HepG2 (cell line): ENCODE results near the gene ROBO2. TPM values are rescaled to one million over a fixed set of nuclear protein-coding genes. Genes with fewer than 3 reads are reported as not detected.

ENCODE experiments used
- ATAC-seq: fragments of 200-7000 bp; cut with Tn5 transposase; 3 replicates; pipeline ENCODE4 v1.9.1; 2020; ENCODE audit warnings: mild to moderate bottlenecking, moderate library complexity
- BruUV-seq: library from RNA; stranded (reverse); fragments of 400-500 nt; replicated peaks from 2 replicates; lab custom pipeline; 2021; lab: Mats Ljungman, UMichigan
- CTCF ChIA-PET: fragments of 300-600 bp; formaldehyde crosslinking; extraction: SDS; loops from one replicate; lab custom pipeline; 2021; ENCODE audit warnings: low total read pairs, inconsistent platforms, low intra/inter-chr PET ratio; lab: Yijun Ruan, JAX
- POLR2A ChIA-PET: fragments of 350-600 bp; sonication (Branson Sonifier 250); formaldehyde crosslinking; loops from one replicate; lab custom pipeline; 2020; ENCODE audit warnings: antibody characterized with exemption, inconsistent platforms; lab: Yijun Ruan, JAX
- DNase-seq: peaks from one replicate; pipeline ENCODE4 v3.0.0-alpha.2; 2015; ENCODE audit warnings: low spot score
- FAIRE-seq: peaks from 3 replicates; lab custom pipeline; 2011; peaks lifted over from hg19 to GRCh38; lab: Jason Lieb, UNC
- H2AFZ ChIP-seq: one replicate; pipeline ENCODE4 v1.6.1; 2011; ENCODE audit warnings: low read length, inconsistent platforms
- H3K27ac ChIP-seq: fragments of 300-600 bp; 3 replicates; pipeline ENCODE4 v1.8.0; 2011; ENCODE audit warnings: mixed run types, mild to moderate bottlenecking, mixed read lengths, low read length, inconsistent platforms; ENCODE audit not compliant: insufficient read depth; ENCODE audit errors: extremely low read length
- H3K27me3 ChIP-seq, 2 experiments: fragments of 200-600 bp in 1 of 2; 2 replicates in 1 of 2; 3 replicates in 1 of 2; pipeline versions ENCODE4 v1.6.0 to v1.8.0; 2011; ENCODE audit warnings: low read length in 2 of 2, mild to moderate bottlenecking in 2 of 2, moderate library complexity in 2 of 2, inconsistent platforms in 1 of 2; ENCODE audit not compliant: insufficient read depth in 2 of 2, control insufficient read depth in 1 of 2
- H3K36me3 ChIP-seq, 2 experiments: fragments of 200-600 bp in 1 of 2; replicated peaks in 1 of 2; 2 replicates in 1 of 2; 3 replicates in 1 of 2; pipeline versions ENCODE4 v1.5.1 to v1.8.0; 2011; ENCODE audit warnings: low read length in 2 of 2, inconsistent platforms in 1 of 2; ENCODE audit not compliant: insufficient read depth in 2 of 2, control insufficient read depth in 1 of 2
- H3K4me1 ChIP-seq: 2 replicates; pipeline ENCODE4 v1.5.1; 2012; ENCODE audit warnings: low read length, inconsistent platforms; ENCODE audit not compliant: insufficient read depth
- H3K4me2 ChIP-seq: 2 replicates; pipeline ENCODE4 v1.6.0; 2011; ENCODE audit warnings: low read depth, low read length, inconsistent platforms
- H3K4me3 ChIP-seq, 3 experiments: fragments of 200-600 bp in 1 of 3; sonication (generic), shearing (Covaris generic) in 1 of 3; replicated peaks in 1 of 3; 2 replicates each; pipeline ENCODE4 v1.5.1; 2011 to 2016; ENCODE audit warnings: low read length in 3 of 3, inconsistent platforms in 2 of 3, low read depth in 2 of 3, mild to moderate bottlenecking in 2 of 3, control low read depth in 1 of 3, mixed read lengths in 1 of 3; ENCODE audit not compliant: insufficient read depth in 1 of 3
- H3K79me2 ChIP-seq: one replicate; pipeline ENCODE4 v1.6.1; 2011; ENCODE audit warnings: low read length, inconsistent platforms; ENCODE audit not compliant: insufficient read depth
- H3K9ac ChIP-seq: 2 replicates; pipeline ENCODE4 v1.6.0; 2011; ENCODE audit warnings: mild to moderate bottlenecking, low read depth, low read length, inconsistent platforms; ENCODE audit not compliant: insufficient read depth
- H3K9me3 ChIP-seq: 2 replicates; pipeline ENCODE4 v1.5.1; 2012; ENCODE audit warnings: mild to moderate bottlenecking, low read length
- H4K20me1 ChIP-seq: 2 replicates; pipeline ENCODE4 v1.6.0; 2011; ENCODE audit warnings: inconsistent platforms, mild to moderate bottlenecking, low read length, moderate library complexity; ENCODE audit not compliant: insufficient read depth
- ADNP ChIP-seq: sonication (generic); formaldehyde crosslinking; IDR thresholded peaks from 2 replicates; pipeline ENCODE4 v1.4.0; 2020; ENCODE audit warnings: missing genetic modification reagents
- ARID3A ChIP-seq: IDR thresholded peaks from 2 replicates; pipeline ENCODE4 v1.6.1; 2012; ENCODE audit warnings: low read depth, low read length, improper control_type of control experiment
- CREB1 ChIP-seq, 2 experiments: fragments of 450-650 bp in 1 of 2; IDR thresholded peaks; 2 replicates each; pipeline ENCODE4 v1.6.1; 2016 to 2017; ENCODE audit warnings: control low read depth in 1 of 2, mild to moderate bottlenecking in 1 of 2, missing compliant biosample characterization in 1 of 2, missing genetic modification characterization in 1 of 2
- FLYWCH1 ChIP-seq: sonication (generic); formaldehyde crosslinking; IDR thresholded peaks from 2 replicates; pipeline ENCODE4 v1.8.1; 2023; ENCODE audit warnings: mild to moderate bottlenecking, missing genetic modification reagents
- GABPA ChIP-seq, 2 experiments: IDR thresholded peaks; 2 replicates each; pipeline ENCODE4 v1.6.1; 2011 to 2016; ENCODE audit warnings: low read depth in 2 of 2, low read length in 1 of 2, missing biosample characterization in 1 of 2, missing genetic modification characterization in 1 of 2
- GTF3A ChIP-seq: sonication (generic); formaldehyde crosslinking; conservative IDR thresholded peaks from 2 replicates; pipeline ENCODE4 v1.4.0; 2020; ENCODE audit warnings: mild to moderate bottlenecking, missing genetic modification reagents
- HES4 ChIP-seq: sonication (generic); formaldehyde crosslinking; IDR thresholded peaks from 2 replicates; pipeline ENCODE4 v1.9.0; 2021; ENCODE audit warnings: mild to moderate bottlenecking, missing genetic modification reagents, borderline replicate concordance
- JUNB ChIP-seq: sonication (generic); formaldehyde crosslinking; IDR thresholded peaks from 2 replicates; pipeline ENCODE4 v1.8.0; 2022; ENCODE audit warnings: missing genetic modification reagents, mild to moderate bottlenecking, borderline replicate concordance
- KDM4B ChIP-seq: sonication (generic); formaldehyde crosslinking; IDR thresholded peaks from 2 replicates; pipeline ENCODE4 v1.4.0; 2020; ENCODE audit warnings: missing genetic modification reagents
- NCOA5 ChIP-seq: sonication (generic); formaldehyde crosslinking; IDR thresholded peaks from 2 replicates; pipeline ENCODE4 v1.4.0; 2020; ENCODE audit warnings: missing genetic modification reagents
- POLR2AphosphoS2 ChIP-seq: IDR thresholded peaks from 2 replicates; pipeline ENCODE4 v1.6.1; 2011; ENCODE audit warnings: low read depth, low read length, improper control_type of control experiment
- SAFB2 ChIP-seq: sonication (generic); formaldehyde crosslinking; IDR thresholded peaks from 2 replicates; pipeline ENCODE4 v1.5.1; 2020; ENCODE audit warnings: missing genetic modification reagents, low read depth, mild to moderate bottlenecking, borderline replicate concordance
- STAG1 ChIP-seq: sonication (generic); formaldehyde crosslinking; IDR thresholded peaks from 2 replicates; pipeline ENCODE4 v1.4.0; 2020; ENCODE audit warnings: missing genetic modification reagents
- TCF7 ChIP-seq: sonication (generic); IDR thresholded peaks from 2 replicates; pipeline ENCODE4 v1.6.1; 2016; ENCODE audit warnings: antibody characterized with exemption, low read depth
- THAP7 ChIP-seq: sonication (generic); formaldehyde crosslinking; IDR thresholded peaks from 2 replicates; pipeline ENCODE4 v1.8.1; 2023; ENCODE audit warnings: mild to moderate bottlenecking, missing genetic modification reagents
- ZC3H13 ChIP-seq: sonication (generic); formaldehyde crosslinking; IDR thresholded peaks from 2 replicates; pipeline ENCODE4 v1.8.1; 2023; ENCODE audit warnings: mild to moderate bottlenecking, missing genetic modification reagents, moderate library complexity
- ZMYM3 ChIP-seq: sonication (generic); formaldehyde crosslinking; IDR thresholded peaks from 2 replicates; pipeline ENCODE4 v1.5.1; 2020; ENCODE audit warnings: mild to moderate bottlenecking, missing genetic modification reagents
- ZNF24 ChIP-seq: fragments of 450-650 bp; IDR thresholded peaks from 2 replicates; pipeline ENCODE4 v1.6.1; 2017; ENCODE audit warnings: antibody characterized with exemption, mild to moderate bottlenecking
- ZNF512B ChIP-seq: sonication (generic); formaldehyde crosslinking; IDR thresholded peaks from 2 replicates; pipeline ENCODE4 v1.5.1; 2020; ENCODE audit warnings: missing genetic modification reagents, mild to moderate bottlenecking, borderline replicate concordance
- ZNF75D ChIP-seq: sonication (generic); formaldehyde crosslinking; IDR thresholded peaks from 2 replicates; pipeline ENCODE4 v1.8.1; 2023; ENCODE audit warnings: missing genetic modification reagents, mild to moderate bottlenecking, borderline replicate concordance
- WGBS: methylation state at CpG from one replicate; pipeline ENCODE4 v1.1.6; 2017; ENCODE audit warnings: low lambda C conversion rate; 5-methylcytosine and 5-hydroxymethylcytosine counted together
- in situ Hi-C: cut with HindIII; loops from 2 replicates; pipeline ENCODE4 v1.10.0; 2017; ENCODE audit warnings: low pct_unique_long_range_greater_than_20kb; ENCODE audit not compliant: extremely low pct_ligation_motif_present
- intact Hi-C: fragments of 100-400 bp; cut with micrococcal nuclease; formaldehyde crosslinking; loops from one replicate; pipeline ENCODE4 v1.10.0; 2022; ENCODE audit not compliant: unreplicated experiment
- polyA plus RNA-seq, 8 experiments: library from polyadenylated mRNA; depleted of rRNA in 3 of 8; stranded (reverse) in 7 of 8; unstranded in 1 of 8; fragments of >200 nt; fragmentation: Illumina TruSeq in 4 of 8; extraction: Trizol in 4 of 8; gene quantifications; 2 replicates each; pipeline versions ENCODE4 v1.2.1 to v1.2.3, GENCODE V29; 2011 to 2016; ENCODE audit warnings: low read depth in 4 of 8, missing spikeins in 1 of 8, mixed read lengths in 1 of 8; ENCODE audit not compliant: insufficient read depth in 1 of 8
- total RNA-seq, 5 experiments: library from RNA; depleted of rRNA; stranded (reverse); fragments of >200 nt; fragmentation: Illumina TruSeq; extraction: Trizol; gene quantifications; 2 replicates each; pipeline ENCODE4 v1.2.3, GENCODE V29; 2016; ENCODE audit warnings: low read depth in 1 of 5

Gene ROBO2
- total and polyA plus RNA-seq, 2 of the 13 experiments (the other 11 are each of a cell fraction or from before 2014, with no cell fraction given), result not detected

- H3K4me1 ChIP-seq, result no peaks in the 10 kb centered on the region
- no peaks in the 10 kb centered on the region for H3K79me2 ChIP-seq
- intact Hi-C loops, result no loop called here
- H3K27ac ChIP-seq, result no peak overlapping the region
- no peaks in the 10 kb centered on the region for H3K9me3 ChIP-seq
- H3K9ac ChIP-seq, result no peak overlapping the region
- H3K36me3 ChIP-seq, result no peaks in the 10 kb centered on the region
- BruUV-seq, result no TSS peak
- TF ChIP-seq ZNF75D (CRISPR knock-in tag) (no peak), FLYWCH1 (no peak), CREB1 (IDR thresholded peaks at IDR 0.05) (no peak), CREB1 (CRISPR knock-in tag; IDR thresholded peaks at IDR 0.05) (no peak), ADNP (no peak), POLR2AphosphoS2 (no peak), KDM4B (CRISPR knock-in tag) (no peak), SAFB2 (CRISPR knock-in tag) (no peak), GABPA (IDR thresholded peaks at IDR 0.05; ENCODE audit: low read depth, low read length) (no peak), GABPA (CRISPR knock-in tag; IDR thresholded peaks at IDR 0.05; ENCODE audit: low read depth) (no peak), NCOA5 (CRISPR knock-in tag) (no peak), ARID3A (no peak), TCF7 (no peak), ZNF512B (CRISPR knock-in tag) (no peak), THAP7 (CRISPR knock-in tag) (no peak), STAG1 (no peak), GTF3A (CRISPR knock-in tag) (no peak), ZMYM3 (CRISPR knock-in tag) (no peak), JUNB (CRISPR knock-in tag) (no peak), HES4 (CRISPR knock-in tag) (no peak), ZC3H13 (CRISPR knock-in tag) (no peak), ZNF24 (no peak)
- TF ChIP-seq, all 625 proteins: peak for 0
- in situ Hi-C loops, result no loop called here
- Histone ChIP-seq H3K27me3 (no peaks in the 10 kb centered on the region), H3K4me3 (no peak overlapping the region), H4K20me1 (no peaks in the 10 kb centered on the region), H3K4me2 (no peak overlapping the region), H2AFZ (no peak overlapping the region)
- DNase-seq, result no peak
- POLR2A ChIA-PET, result no interaction called here
- no peak for ATAC-seq
- no peak for FAIRE-seq
- WGBS, result 32% methylated on average over 2 of the region's 2 CpGs
- CTCF ChIA-PET, result no interaction called here
These were observed 149.8 kb downstream of the ROBO2 start for GRCh38 chr3:77189684-77190083.
